IMR-90 (cell line): Measurements from ENCODE around the gene TDRD1.

ENCODE experiments used
- CTCF ChIP-seq: conservative IDR thresholded peaks from 2 replicates; pipeline ENCODE4 v1.5.1; 2012; ENCODE audit warnings: mild to moderate bottlenecking, low read depth, low read length, improper control_type of control experiment
- MAFK ChIP-seq: IDR thresholded peaks from 2 replicates; pipeline ENCODE4 v1.6.1; 2012; ENCODE audit warnings: low read depth, low read length, improper control_type of control experiment
- MXI1 ChIP-seq: IDR thresholded peaks from 2 replicates; pipeline ENCODE4 v1.6.1; 2012; ENCODE audit warnings: low read depth, mild to moderate bottlenecking, low read length, moderate library complexity, borderline replicate concordance
- POLR2A ChIP-seq: IDR thresholded peaks from 2 replicates; pipeline ENCODE4 v1.6.1; 2012; ENCODE audit warnings: mild to moderate bottlenecking, low read depth, low read length
- RAD21 ChIP-seq: IDR thresholded peaks from 2 replicates; pipeline ENCODE4 v1.6.1; 2012; ENCODE audit warnings: low read length, improper control_type of control experiment
- USF2 ChIP-seq: fragments of 150-350 bp; IDR thresholded peaks from 2 replicates; pipeline ENCODE4 v1.6.1; 2017; ENCODE audit warnings: mild to moderate bottlenecking, antibody characterized with exemption, low read length, low read depth

GRCh38 chr10:114157912-114158311, 21.2 kb upstream of the TDRD1 start:
- no peak for TF ChIP-seq CTCF
- no peak for TF ChIP-seq MAFK
- no peak for TF ChIP-seq MXI1
- TF ChIP-seq RAD21: no peak
- no peak for TF ChIP-seq POLR2A
- TF ChIP-seq USF2: no peak
